HepG2 (cell line): Measurements from ENCODE around the gene IRF1. TPM values are rescaled to one million over a fixed set of nuclear protein-coding genes. Genes with fewer than 3 reads are reported as not detected.

ENCODE experiments used
- HIC2 ChIP-seq: sonication (generic); formaldehyde crosslinking; IDR thresholded peaks from 2 replicates; pipeline ENCODE4 v1.9.0; 2022; ENCODE audit warnings: low read depth, missing genetic modification reagents
- IRF1 ChIP-seq: sonication (generic); formaldehyde crosslinking; IDR thresholded peaks from 2 replicates; pipeline ENCODE4 v1.4.0; 2020; ENCODE audit warnings: low read depth, mild to moderate bottlenecking, missing genetic modification reagents
- NR2F2 ChIP-seq: IDR thresholded peaks from 2 replicates; pipeline ENCODE4 v1.6.1; 2012; ENCODE audit warnings: low read depth, inconsistent platforms, borderline replicate concordance
- REPIN1 ChIP-seq: sonication (generic); formaldehyde crosslinking; IDR thresholded peaks from 2 replicates; pipeline ENCODE4 v1.8.0; 2022; ENCODE audit warnings: missing genetic modification reagents, low read depth, mild to moderate bottlenecking, borderline replicate concordance
- SP1 ChIP-seq, 2 experiments: fragments of 450-650 bp in 1 of 2; sonication (generic) in 1 of 2; formaldehyde crosslinking in 1 of 2; IDR thresholded peaks; 2 replicates each; pipeline versions ENCODE4 v1.4.0 to v1.6.1; 2016 to 2020; ENCODE audit warnings: missing genetic modification reagents in 1 of 2
- TOPORS ChIP-seq: sonication (generic); formaldehyde crosslinking; IDR thresholded peaks from 2 replicates; pipeline ENCODE4 v1.8.0; 2023; ENCODE audit warnings: mild to moderate bottlenecking, missing genetic modification reagents
- ZNF160 ChIP-seq: sonication (generic); formaldehyde crosslinking; IDR thresholded peaks from 2 replicates; pipeline ENCODE4 v1.8.0; 2022; ENCODE audit warnings: mild to moderate bottlenecking, inconsistent platforms, missing genetic modification reagents
- ZNF30 ChIP-seq: sonication (generic); formaldehyde crosslinking; IDR thresholded peaks from 2 replicates; pipeline ENCODE4 v1.5.0; 2020; ENCODE audit warnings: mild to moderate bottlenecking, missing genetic modification reagents
- ZNF343 ChIP-seq: sonication (generic); formaldehyde crosslinking; IDR thresholded peaks from 2 replicates; pipeline ENCODE4 v1.4.0; 2020; ENCODE audit warnings: mild to moderate bottlenecking, missing genetic modification reagents
- ZNF570 ChIP-seq: sonication (generic); formaldehyde crosslinking; IDR thresholded peaks from 2 replicates; pipeline ENCODE4 v1.4.0; 2020; ENCODE audit warnings: mild to moderate bottlenecking, missing genetic modification reagents, borderline replicate concordance
- polyA plus RNA-seq, 8 experiments: library from polyadenylated mRNA; depleted of rRNA in 3 of 8; stranded (reverse) in 7 of 8; unstranded in 1 of 8; fragments of >200 nt; fragmentation: Illumina TruSeq in 4 of 8; extraction: Trizol in 4 of 8; gene quantifications; 2 replicates each; pipeline versions ENCODE4 v1.2.1 to v1.2.3, GENCODE V29; 2011 to 2016; ENCODE audit warnings: low read depth in 4 of 8, missing spikeins in 1 of 8, mixed read lengths in 1 of 8; ENCODE audit not compliant: insufficient read depth in 1 of 8
- total RNA-seq, 5 experiments: library from RNA; depleted of rRNA; stranded (reverse); fragments of >200 nt; fragmentation: Illumina TruSeq; extraction: Trizol; gene quantifications; 2 replicates each; pipeline ENCODE4 v1.2.3, GENCODE V29; 2016; ENCODE audit warnings: low read depth in 1 of 5
- TF ChIP-seq, protein P1 (sequence below): sonication (generic); formaldehyde crosslinking; IDR thresholded peaks from 2 replicates; pipeline ENCODE4 v1.4.0; 2020; ENCODE audit warnings: missing genetic modification reagents, borderline replicate concordance
- TF ChIP-seq, protein P2 (sequence below): sonication (generic); formaldehyde crosslinking; IDR thresholded peaks from 2 replicates; pipeline ENCODE4 v1.4.0; 2020; ENCODE audit warnings: mild to moderate bottlenecking, missing genetic modification reagents
- TF ChIP-seq, protein P3 (sequence below): sonication (generic); formaldehyde crosslinking; IDR thresholded peaks from 2 replicates; pipeline ENCODE4 v1.4.0; 2020; ENCODE audit warnings: mild to moderate bottlenecking, low read depth, missing genetic modification reagents
- TF ChIP-seq, protein P4 (sequence below): sonication (generic); formaldehyde crosslinking; IDR thresholded peaks from 2 replicates; pipeline ENCODE4 v1.5.1; 2020; ENCODE audit warnings: missing genetic modification reagents, mild to moderate bottlenecking, borderline replicate concordance

The IRF1 gene
- total and polyA plus RNA-seq, 2 of the 13 experiments (the other 11 are each of a cell fraction or from before 2014, with no cell fraction given): 4.1 to 8.8 TPM

GRCh38 chr5:132496631-132497487, 6.3 kb upstream of the IRF1 start (continued):
- TF ChIP-seq, protein P1, sequence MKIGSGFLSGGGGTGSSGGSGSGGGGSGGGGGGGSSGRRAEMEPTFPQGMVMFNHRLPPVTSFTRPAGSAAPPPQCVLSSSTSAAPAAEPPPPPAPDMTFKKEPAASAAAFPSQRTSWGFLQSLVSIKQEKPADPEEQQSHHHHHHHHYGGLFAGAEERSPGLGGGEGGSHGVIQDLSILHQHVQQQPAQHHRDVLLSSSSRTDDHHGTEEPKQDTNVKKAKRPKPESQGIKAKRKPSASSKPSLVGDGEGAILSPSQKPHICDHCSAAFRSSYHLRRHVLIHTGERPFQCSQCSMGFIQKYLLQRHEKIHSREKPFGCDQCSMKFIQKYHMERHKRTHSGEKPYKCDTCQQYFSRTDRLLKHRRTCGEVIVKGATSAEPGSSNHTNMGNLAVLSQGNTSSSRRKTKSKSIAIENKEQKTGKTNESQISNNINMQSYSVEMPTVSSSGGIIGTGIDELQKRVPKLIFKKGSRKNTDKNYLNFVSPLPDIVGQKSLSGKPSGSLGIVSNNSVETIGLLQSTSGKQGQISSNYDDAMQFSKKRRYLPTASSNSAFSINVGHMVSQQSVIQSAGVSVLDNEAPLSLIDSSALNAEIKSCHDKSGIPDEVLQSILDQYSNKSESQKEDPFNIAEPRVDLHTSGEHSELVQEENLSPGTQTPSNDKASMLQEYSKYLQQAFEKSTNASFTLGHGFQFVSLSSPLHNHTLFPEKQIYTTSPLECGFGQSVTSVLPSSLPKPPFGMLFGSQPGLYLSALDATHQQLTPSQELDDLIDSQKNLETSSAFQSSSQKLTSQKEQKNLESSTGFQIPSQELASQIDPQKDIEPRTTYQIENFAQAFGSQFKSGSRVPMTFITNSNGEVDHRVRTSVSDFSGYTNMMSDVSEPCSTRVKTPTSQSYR (CRISPR knock-in tag): no peak
- TF ChIP-seq SP1 (IDR thresholded peaks at IDR 0.05) (no peak), SP1 (CRISPR knock-in tag; IDR thresholded peaks at IDR 0.05) (peak; percentile 28; the same call in 1 of the 2 replicates), REPIN1 (CRISPR knock-in tag) (peak; percentile 70; the same call in 1 of the 2 replicates), TOPORS (CRISPR knock-in tag) (peak; percentile 71; the same call in 1 of the 2 replicates), ZNF570 (CRISPR knock-in tag) (no peak), HIC2 (CRISPR knock-in tag) (no peak), IRF1 (CRISPR knock-in tag) (no peak), ZNF160 (CRISPR knock-in tag) (no peak), ZNF30 (CRISPR knock-in tag) (no peak), ZNF343 (CRISPR knock-in tag) (0 out of 2 replicates have a peak, but pooled peaks have one; percentile 35), NR2F2 (no peak)
- TF ChIP-seq, protein P2, sequence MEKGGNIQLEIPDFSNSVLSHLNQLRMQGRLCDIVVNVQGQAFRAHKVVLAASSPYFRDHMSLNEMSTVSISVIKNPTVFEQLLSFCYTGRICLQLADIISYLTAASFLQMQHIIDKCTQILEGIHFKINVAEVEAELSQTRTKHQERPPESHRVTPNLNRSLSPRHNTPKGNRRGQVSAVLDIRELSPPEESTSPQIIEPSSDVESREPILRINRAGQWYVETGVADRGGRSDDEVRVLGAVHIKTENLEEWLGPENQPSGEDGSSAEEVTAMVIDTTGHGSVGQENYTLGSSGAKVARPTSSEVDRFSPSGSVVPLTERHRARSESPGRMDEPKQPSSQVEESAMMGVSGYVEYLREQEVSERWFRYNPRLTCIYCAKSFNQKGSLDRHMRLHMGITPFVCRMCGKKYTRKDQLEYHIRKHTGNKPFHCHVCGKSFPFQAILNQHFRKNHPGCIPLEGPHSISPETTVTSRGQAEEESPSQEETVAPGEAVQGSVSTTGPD (CRISPR knock-in tag): no peak
- TF ChIP-seq, protein P3, sequence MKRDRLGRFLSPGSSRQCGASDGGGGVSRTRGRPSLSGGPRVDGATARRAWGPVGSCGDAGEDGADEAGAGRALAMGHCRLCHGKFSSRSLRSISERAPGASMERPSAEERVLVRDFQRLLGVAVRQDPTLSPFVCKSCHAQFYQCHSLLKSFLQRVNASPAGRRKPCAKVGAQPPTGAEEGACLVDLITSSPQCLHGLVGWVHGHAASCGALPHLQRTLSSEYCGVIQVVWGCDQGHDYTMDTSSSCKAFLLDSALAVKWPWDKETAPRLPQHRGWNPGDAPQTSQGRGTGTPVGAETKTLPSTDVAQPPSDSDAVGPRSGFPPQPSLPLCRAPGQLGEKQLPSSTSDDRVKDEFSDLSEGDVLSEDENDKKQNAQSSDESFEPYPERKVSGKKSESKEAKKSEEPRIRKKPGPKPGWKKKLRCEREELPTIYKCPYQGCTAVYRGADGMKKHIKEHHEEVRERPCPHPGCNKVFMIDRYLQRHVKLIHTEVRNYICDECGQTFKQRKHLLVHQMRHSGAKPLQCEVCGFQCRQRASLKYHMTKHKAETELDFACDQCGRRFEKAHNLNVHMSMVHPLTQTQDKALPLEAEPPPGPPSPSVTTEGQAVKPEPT (CRISPR knock-in tag): no peak
- TF ChIP-seq, protein P4, sequence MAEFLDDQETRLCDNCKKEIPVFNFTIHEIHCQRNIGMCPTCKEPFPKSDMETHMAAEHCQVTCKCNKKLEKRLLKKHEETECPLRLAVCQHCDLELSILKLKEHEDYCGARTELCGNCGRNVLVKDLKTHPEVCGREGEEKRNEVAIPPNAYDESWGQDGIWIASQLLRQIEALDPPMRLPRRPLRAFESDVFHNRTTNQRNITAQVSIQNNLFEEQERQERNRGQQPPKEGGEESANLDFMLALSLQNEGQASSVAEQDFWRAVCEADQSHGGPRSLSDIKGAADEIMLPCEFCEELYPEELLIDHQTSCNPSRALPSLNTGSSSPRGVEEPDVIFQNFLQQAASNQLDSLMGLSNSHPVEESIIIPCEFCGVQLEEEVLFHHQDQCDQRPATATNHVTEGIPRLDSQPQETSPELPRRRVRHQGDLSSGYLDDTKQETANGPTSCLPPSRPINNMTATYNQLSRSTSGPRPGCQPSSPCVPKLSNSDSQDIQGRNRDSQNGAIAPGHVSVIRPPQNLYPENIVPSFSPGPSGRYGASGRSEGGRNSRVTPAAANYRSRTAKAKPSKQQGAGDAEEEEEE: no peak
